Measurements from ENCODE around the gene SLC17A3. TPM values are rescaled to one million over a fixed set of nuclear protein-coding genes. Genes with fewer than 3 reads are reported as not detected.

Gene SLC17A3
- total RNA-seq, 4 donors from 2014 or later: not detected

DNA sequence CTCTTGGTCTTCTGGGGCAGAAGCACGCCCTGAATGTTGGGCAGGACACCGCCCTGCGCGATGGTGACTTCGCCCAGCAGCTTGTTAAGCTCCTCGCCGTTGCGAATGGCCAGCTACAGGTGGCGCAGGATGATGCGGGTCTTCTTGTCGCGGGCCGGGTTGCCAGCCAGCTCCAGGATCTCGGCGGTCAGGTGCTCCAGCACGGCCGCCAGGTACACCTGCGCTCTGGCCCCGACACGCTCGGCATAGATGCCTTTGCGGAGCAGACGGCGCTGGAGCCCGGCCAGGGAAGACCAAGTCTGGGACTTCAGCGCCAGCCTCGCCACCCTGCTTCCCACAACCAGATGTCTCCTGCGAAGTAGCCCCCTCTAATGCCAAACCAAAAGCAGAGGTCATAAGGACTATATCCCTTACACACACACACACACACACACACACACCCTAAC is 8.0 kb upstream of the SLC17A3 start:
- no peaks in the 10 kb centered on the region for H3K27me3 ChIP-seq
- no peak overlapping the region for H3K27ac ChIP-seq
- no peak overlapping the region for H3K4me3 ChIP-seq
- no peaks in the 10 kb centered on the region for H3K4me1 ChIP-seq
- no peaks in the 10 kb centered on the region for H3K9me3 ChIP-seq
- intact Hi-C loops (cut with DNase I; ENCODE audit: low total_unique reads): no loop called here
- TF ChIP-seq, protein P1, sequence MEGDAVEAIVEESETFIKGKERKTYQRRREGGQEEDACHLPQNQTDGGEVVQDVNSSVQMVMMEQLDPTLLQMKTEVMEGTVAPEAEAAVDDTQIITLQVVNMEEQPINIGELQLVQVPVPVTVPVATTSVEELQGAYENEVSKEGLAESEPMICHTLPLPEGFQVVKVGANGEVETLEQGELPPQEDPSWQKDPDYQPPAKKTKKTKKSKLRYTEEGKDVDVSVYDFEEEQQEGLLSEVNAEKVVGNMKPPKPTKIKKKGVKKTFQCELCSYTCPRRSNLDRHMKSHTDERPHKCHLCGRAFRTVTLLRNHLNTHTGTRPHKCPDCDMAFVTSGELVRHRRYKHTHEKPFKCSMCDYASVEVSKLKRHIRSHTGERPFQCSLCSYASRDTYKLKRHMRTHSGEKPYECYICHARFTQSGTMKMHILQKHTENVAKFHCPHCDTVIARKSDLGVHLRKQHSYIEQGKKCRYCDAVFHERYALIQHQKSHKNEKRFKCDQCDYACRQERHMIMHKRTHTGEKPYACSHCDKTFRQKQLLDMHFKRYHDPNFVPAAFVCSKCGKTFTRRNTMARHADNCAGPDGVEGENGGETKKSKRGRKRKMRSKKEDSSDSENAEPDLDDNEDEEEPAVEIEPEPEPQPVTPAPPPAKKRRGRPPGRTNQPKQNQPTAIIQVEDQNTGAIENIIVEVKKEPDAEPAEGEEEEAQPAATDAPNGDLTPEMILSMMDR (IDR thresholded peaks at IDR 0.05): no peak
- no peak for TF ChIP-seq POLR2A (IDR thresholded peaks at IDR 0.05)
- no peaks in the 10 kb centered on the region for H3K36me3 ChIP-seq
- peak in 1 of 2 donors; percentile 11 for DNase-seq

DNA sequence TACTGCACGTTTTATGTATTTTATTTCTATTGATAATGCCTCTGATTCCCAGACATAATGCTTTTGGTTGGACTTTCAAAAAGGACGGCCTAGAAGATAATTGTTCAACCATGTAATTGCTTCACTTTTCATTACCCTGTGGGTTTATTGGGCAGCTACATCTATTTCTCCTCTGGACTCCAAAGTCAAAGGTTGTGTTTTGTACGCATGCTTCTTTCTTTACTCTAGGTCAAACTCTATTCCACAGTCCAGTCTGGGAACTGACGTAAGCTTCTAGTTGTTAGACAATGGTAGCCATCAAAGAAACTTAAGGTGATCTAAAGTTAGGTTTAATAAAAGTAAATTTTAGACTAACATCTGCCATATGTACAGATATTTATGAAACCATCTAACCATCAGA is 6.6 kb upstream of the SLC17A3 start:
- Histone ChIP-seq H3K27me3 (no peaks in the 10 kb centered on the region), H3K9me3 (no peaks in the 10 kb centered on the region), H3K36me3 (no peaks in the 10 kb centered on the region), H3K4me1 (no peaks in the 10 kb centered on the region), H3K4me3 (no peak overlapping the region), H3K27ac (no peak overlapping the region)
- no peak for TF ChIP-seq POLR2A (IDR thresholded peaks at IDR 0.05)
- TF ChIP-seq, protein P1 (IDR thresholded peaks at IDR 0.05): no peak
- DNase-seq: no peak
- intact Hi-C loops (cut with DNase I; ENCODE audit: low total_unique reads): no loop called here

DNA sequence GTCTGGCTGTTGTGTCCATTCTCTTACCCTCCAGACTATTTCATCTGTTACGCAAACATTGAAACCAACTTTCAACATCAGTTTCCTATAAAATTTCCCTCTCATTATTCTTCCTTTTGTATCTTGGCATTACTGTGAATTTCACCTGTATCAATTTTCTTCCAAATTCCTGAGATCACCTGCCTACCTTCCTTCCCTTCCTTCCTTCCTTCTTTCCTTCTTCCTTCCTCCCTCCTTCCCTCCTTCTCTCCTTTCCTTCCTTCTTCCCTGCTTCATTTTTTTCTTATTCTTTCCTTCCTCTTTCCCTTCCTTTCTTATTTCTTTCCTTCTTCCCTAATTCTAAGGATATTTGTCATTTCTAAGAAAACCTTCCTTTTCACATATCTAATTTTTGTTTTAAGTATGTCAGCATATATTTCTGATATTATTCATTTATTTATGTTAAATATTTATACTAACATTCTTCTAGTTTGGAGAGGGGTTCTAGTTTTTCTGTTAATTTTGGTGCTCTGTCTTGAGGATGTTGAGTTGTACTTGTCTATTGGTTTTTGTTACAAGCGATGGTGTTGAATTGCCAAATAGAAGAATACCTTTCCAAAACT is 4.8 kb upstream of the SLC17A3 start:
- Histone ChIP-seq H3K27ac (no peak overlapping the region), H3K27me3 (no peaks in the 10 kb centered on the region), H3K4me1 (no peaks in the 10 kb centered on the region), H3K36me3 (no peaks in the 10 kb centered on the region), H3K9me3 (no peaks in the 10 kb centered on the region), H3K4me3 (no peak overlapping the region)
- no peak for TF ChIP-seq POLR2A (IDR thresholded peaks at IDR 0.05)
- TF ChIP-seq, protein P1 (IDR thresholded peaks at IDR 0.05): no peak
- intact Hi-C loops (cut with DNase I; ENCODE audit: low total_unique reads): no loop called here
- no peak for DNase-seq

DNA sequence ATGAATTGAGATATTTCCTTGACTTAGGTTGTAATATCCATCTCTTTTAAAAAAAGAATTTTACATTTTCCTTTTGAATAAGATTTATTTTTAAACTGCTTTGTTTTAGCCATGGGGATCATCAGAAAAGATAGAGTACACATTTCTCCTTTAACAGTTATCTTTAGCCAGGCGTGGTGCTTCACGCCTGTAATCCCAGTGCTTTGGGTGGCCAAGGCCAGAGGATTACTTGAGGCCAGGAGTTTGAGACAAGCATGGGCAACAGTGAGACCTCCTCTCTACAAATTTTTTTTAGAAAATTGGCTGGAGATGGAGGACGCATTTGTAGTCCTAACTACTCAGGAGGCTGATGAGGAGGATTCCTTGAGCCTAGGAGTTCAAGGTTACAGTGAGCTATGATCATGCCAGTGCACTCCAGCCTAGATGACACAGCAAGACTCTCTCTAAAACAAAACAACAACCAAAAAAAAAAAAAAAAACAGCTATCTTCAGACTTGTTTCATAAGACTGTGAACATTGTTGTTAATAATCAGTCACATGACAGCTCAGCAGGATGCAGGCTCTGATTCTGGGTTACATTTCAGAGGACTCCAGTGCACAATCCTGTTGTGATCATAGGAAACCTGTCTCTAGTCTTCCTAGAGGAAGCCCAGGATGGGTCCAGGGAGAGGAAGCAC is 2.0 kb upstream of the SLC17A3 start:
- Histone ChIP-seq H3K27ac (no peak overlapping the region), H3K27me3 (no peaks in the 10 kb centered on the region), H3K36me3 (no peaks in the 10 kb centered on the region), H3K9me3 (no peaks in the 10 kb centered on the region), H3K4me1 (no peaks in the 10 kb centered on the region), H3K4me3 (no peak overlapping the region)
- TF ChIP-seq POLR2A (IDR thresholded peaks at IDR 0.05): no peak
- intact Hi-C loops (cut with DNase I; ENCODE audit: low total_unique reads): no loop called here
- no peak for DNase-seq

DNA sequence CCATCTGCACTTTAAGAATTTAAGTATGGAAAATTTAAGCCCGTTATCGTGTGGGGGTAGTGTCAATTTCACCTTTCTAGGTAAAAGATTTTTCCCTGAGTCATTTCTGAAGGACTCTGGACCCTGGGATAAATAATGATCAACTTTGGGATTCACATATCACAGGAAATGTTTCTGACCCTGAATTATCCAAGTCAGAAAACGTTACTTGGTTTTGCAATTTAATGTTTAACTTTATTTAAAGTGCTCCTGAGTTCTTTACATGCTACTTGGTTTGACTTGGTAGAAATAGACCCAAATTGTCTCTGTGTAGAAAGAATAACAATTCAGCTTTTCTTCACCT is 1.5 kb upstream of the SLC17A3 start:
- Histone ChIP-seq H3K9me3 (no peaks in the 10 kb centered on the region), H3K36me3 (no peaks in the 10 kb centered on the region), H3K27me3 (no peaks in the 10 kb centered on the region), H3K27ac (no peak overlapping the region), H3K4me3 (no peak overlapping the region), H3K4me1 (no peaks in the 10 kb centered on the region)
- intact Hi-C loops (cut with DNase I; ENCODE audit: low total_unique reads): no loop called here
- TF ChIP-seq POLR2A (IDR thresholded peaks at IDR 0.05): no peak
- TF ChIP-seq, protein P1 (IDR thresholded peaks at IDR 0.05): no peak
- DNase-seq: no peak

All from uterus (tissue), 4 donors.